B cell (primary cell): ENCODE measurements around the gene TESPA1.

Source experiments
- CTCF ChIP-seq: fragments of 200-600 bp; IDR thresholded peaks from one replicate; pipeline ENCODE4 v1.8.0; 2022; ENCODE audit warnings: antibody characterized with exemption, mild to moderate bottlenecking
- EZH2 ChIP-seq: IDR thresholded peaks from 2 replicates; pipeline ENCODE4 v1.6.1; 2012; ENCODE audit warnings: borderline replicate concordance, low read depth, mild to moderate bottlenecking, moderate library complexity, low read length; ENCODE audit not compliant: insufficient read depth, poor library complexity, severe bottlenecking

- TF ChIP-seq CTCF (no peak), EZH2 (no peak)
Observed at GRCh38 chr12:54997929-54998522, 13.5 kb upstream of the TESPA1 start.
